Breast epithelium (tissue), 4 donors: ENCODE measurements around the gene IAH1. TPM values are rescaled to one million over a fixed set of nuclear protein-coding genes. Genes with fewer than 3 reads are reported as not detected.

Experiments used
- DNase-seq, 2 donors: peaks; one replicate each; pipeline ENCODE4 v3.0.0-alpha.2; 2019; ENCODE audit warnings: low spot score in 2 of 2
- H3K27ac ChIP-seq, 2 donors: fragments of 200-600 bp; sonication (generic) in 1 of 2; one replicate each; pipeline ENCODE4 v1.5.1; 2016 to 2019; ENCODE audit warnings: mild to moderate bottlenecking in 1 of 2
- H3K27me3 ChIP-seq, 2 donors: fragments of 200-600 bp; sonication (generic) in 1 of 2; one replicate each; pipeline versions ENCODE4 v1.5.1 to v1.6.0; 2017 to 2019; ENCODE audit warnings: control low read depth in 1 of 2, mild to moderate bottlenecking in 1 of 2
- H3K36me3 ChIP-seq: fragments of 200-600 bp; one replicate; pipeline ENCODE4 v1.5.1; 2019
- H3K4me1 ChIP-seq, 2 donors: fragments of 200-600 bp; sonication (generic); one replicate each; pipeline ENCODE4 v1.5.1; 2016 to 2019; ENCODE audit warnings: control low read depth in 1 of 2
- H3K4me3 ChIP-seq, 3 donors: fragments of 200-600 bp; sonication (generic); 1 replicate in 2 of 3; 2 replicates in 1 of 3; pipeline ENCODE4 v1.5.1; 2016 to 2019; ENCODE audit warnings: mild to moderate bottlenecking in 3 of 3, moderate library complexity in 2 of 3
- H3K9me3 ChIP-seq, 2 donors: fragments of 200-600 bp; sonication (generic) in 1 of 2; one replicate each; pipeline ENCODE4 v1.5.1; 2016 to 2019; ENCODE audit warnings: control low read depth in 1 of 2
- POLR2A ChIP-seq: fragments of 450-650 bp; IDR thresholded peaks from one replicate; pipeline ENCODE4 v1.6.1; 2016; ENCODE audit warnings: antibody characterized with exemption, mild to moderate bottlenecking, moderate library complexity
- POLR2AphosphoS5 ChIP-seq, 3 donors: sonication (generic); formaldehyde crosslinking; IDR thresholded peaks; one replicate each; pipeline ENCODE4 v1.6.1; 2017; ENCODE audit warnings: antibody characterized with exemption in 3 of 3
- intact Hi-C: fragments of 100-400 bp; cut with DNase I; formaldehyde crosslinking; loops from one replicate; pipeline ENCODE4 v1.15.1; 2023; ENCODE audit warnings: low total_unique reads
- total RNA-seq, 3 donors: library from RNA; depleted of rRNA; stranded (reverse); fragments of >200 nt; gene quantifications; one replicate each; pipeline ENCODE4 v1.1.0, GENCODE V29; 2016
- TF ChIP-seq, protein P1 (sequence below), 3 donors: fragments of 450-650 bp; IDR thresholded peaks; one replicate each; pipeline ENCODE4 v1.5.1; 2016 to 2017; ENCODE audit warnings: antibody characterized with exemption in 3 of 3, mild to moderate bottlenecking in 3 of 3, moderate library complexity in 3 of 3

IAH1 gene
- total RNA-seq, 3 donors from 2014 or later = 39.5 to 84.7 (median 54.7) TPM

DNA sequence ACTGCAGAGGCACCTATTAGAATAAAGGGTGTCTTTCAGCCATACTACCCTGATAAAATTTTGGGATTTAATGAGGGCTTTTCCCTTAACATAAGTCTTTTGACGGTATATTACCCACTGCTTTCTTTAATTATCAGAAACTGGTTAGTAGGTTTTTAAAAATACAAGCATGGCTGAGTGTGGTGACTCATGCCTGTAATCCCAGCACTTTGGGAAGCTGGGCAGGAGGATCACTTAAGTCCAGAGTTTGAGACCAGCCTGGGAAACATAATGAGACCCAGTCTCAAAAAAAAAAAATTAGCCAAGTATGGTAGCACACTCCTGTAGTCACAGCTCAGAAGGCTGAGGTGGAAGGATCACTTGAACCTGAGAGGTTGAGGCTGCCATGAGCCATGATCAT, 34.8 kb upstream of the IAH1 start:
- no peaks in the 10 kb centered on the region for H3K9me3 ChIP-seq
- no peak for DNase-seq
- no peak overlapping the region for H3K27ac ChIP-seq
- H3K36me3 ChIP-seq = peaks cover 10% of the 10 kb centered on the region
- H3K4me3 ChIP-seq = no peak overlapping the region
- intact Hi-C loops = no loop called here
- H3K4me1 ChIP-seq = no peaks in the 10 kb centered on the region
- TF ChIP-seq POLR2AphosphoS5 (IDR thresholded peaks at IDR 0.05) (no peak), POLR2A (no peak)
- TF ChIP-seq, protein P1, sequence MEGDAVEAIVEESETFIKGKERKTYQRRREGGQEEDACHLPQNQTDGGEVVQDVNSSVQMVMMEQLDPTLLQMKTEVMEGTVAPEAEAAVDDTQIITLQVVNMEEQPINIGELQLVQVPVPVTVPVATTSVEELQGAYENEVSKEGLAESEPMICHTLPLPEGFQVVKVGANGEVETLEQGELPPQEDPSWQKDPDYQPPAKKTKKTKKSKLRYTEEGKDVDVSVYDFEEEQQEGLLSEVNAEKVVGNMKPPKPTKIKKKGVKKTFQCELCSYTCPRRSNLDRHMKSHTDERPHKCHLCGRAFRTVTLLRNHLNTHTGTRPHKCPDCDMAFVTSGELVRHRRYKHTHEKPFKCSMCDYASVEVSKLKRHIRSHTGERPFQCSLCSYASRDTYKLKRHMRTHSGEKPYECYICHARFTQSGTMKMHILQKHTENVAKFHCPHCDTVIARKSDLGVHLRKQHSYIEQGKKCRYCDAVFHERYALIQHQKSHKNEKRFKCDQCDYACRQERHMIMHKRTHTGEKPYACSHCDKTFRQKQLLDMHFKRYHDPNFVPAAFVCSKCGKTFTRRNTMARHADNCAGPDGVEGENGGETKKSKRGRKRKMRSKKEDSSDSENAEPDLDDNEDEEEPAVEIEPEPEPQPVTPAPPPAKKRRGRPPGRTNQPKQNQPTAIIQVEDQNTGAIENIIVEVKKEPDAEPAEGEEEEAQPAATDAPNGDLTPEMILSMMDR (IDR thresholded peaks at IDR 0.05) = no peak
- no peaks in the 10 kb centered on the region for H3K27me3 ChIP-seq

DNA sequence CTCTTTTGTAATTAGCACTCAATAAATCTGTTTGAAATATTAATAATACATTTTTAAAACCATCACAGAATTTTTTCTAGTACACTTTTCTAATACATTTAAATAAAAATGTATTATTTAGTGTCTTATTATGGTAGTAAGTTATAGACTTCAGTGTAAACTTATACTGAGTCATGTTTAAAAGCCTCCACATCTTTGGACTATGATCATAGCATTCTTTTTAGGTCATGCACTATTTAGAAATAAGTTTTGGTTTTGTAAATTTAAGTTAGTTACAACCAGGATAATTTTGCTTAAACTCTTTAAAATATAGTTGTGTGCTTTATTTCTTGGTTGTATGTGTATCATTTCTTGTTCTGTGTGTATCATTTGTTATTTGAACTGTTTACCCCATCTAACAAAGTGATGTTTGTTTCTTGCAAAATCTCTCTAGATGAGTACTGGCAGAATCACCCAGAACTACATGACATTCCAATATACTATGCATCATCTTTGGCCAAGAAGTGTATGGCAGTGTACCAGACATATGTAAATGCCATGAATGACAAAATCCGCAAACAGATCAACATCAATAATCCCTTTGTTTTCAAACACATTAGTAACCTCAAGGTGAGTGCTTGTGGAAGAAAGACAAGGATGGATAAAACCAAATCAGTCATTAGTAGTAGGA, 34.2 kb upstream of the IAH1 start:
- DNase-seq = no peak
- TF ChIP-seq, protein P1 (IDR thresholded peaks at IDR 0.05) = no peak
- TF ChIP-seq POLR2AphosphoS5 (IDR thresholded peaks at IDR 0.05) (no peak), POLR2A (no peak)
- Histone ChIP-seq H3K4me3 (no peak overlapping the region), H3K27me3 (no peaks in the 10 kb centered on the region), H3K27ac (no peak overlapping the region), H3K4me1 (no peaks in the 10 kb centered on the region), H3K9me3 (no peaks in the 10 kb centered on the region), H3K36me3 (peaks cover 10% of the 10 kb centered on the region)
- intact Hi-C loops = no loop called here

DNA sequence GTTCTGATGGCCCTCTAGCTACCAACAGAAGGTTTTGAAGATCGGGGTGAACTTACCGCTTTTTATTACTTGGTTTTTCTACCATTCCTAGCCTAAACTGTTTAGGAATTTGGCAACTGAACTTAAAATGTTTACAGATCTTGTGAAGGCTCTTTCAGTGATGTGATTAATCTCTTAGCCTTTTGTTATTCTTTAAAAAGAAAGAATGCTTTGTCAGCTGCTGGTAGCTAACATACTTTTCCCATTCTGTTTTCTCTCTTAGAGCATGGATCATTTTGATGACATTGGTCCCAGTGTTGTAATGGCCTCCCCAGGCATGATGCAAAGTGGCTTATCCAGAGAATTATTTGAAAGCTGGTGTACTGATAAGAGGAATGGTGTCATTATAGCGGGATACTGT, 32.8 kb upstream of the IAH1 start:
- DNase-seq = no peak
- no peaks in the 10 kb centered on the region for H3K27me3 ChIP-seq
- TF ChIP-seq POLR2AphosphoS5 (IDR thresholded peaks at IDR 0.05) = no peak
- TF ChIP-seq, protein P1 (IDR thresholded peaks at IDR 0.05) = no peak
- TF ChIP-seq POLR2A = no peak
- no peak overlapping the region for H3K4me3 ChIP-seq
- no peak overlapping the region for H3K27ac ChIP-seq
- intact Hi-C loops = no loop called here
- H3K9me3 ChIP-seq = no peaks in the 10 kb centered on the region
- H3K4me1 ChIP-seq = no peaks in the 10 kb centered on the region
- H3K36me3 ChIP-seq = peaks cover 10% of the 10 kb centered on the region

DNA sequence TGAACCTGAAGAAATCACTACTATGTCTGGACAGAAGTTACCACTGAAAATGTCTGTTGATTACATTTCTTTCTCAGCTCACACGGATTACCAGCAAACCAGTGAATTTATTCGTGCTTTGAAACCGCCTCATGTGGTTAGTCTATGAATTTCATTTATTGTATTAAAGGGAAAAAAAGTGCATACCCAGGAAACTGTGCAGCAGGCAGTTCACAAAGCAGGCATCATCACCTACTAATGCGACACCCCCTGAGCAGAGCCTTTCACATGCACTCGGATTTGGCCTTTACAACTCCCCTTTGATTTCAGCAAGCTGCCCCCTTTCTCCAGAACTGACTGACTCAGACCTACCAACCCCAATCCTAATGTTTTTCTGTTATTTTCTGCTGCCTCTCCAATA, 30.8 kb upstream of the IAH1 start:
- TF ChIP-seq POLR2AphosphoS5 (IDR thresholded peaks at IDR 0.05) (no peak), POLR2A (no peak)
- TF ChIP-seq, protein P1 (IDR thresholded peaks at IDR 0.05) = no peak
- Histone ChIP-seq H3K27ac (no peak overlapping the region), H3K4me3 (no peak overlapping the region), H3K9me3 (no peaks in the 10 kb centered on the region), H3K27me3 (no peaks in the 10 kb centered on the region), H3K4me1 (no peaks in the 10 kb centered on the region), H3K36me3 (peaks cover 10% of the 10 kb centered on the region)
- intact Hi-C loops = no loop called here
- DNase-seq = no peak

DNA sequence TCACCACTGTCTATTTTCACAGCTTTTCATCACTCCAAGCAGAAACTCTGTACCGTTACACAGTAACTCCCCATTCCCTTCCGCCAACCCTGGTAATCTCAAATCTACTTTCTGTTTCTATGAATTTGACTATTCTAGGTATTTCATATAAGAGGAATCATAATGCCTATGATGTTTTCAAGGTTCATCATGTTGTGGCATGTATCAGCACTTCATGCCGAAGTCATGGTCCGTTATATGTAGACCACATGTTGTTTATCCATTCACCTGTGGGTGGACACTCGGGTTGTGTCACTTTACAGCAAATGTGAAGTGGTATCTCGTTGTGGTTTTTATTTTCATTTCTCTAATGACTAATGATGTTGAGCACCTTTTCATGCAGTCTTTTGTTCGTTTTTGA, 29.3 kb upstream of the IAH1 start:
- TF ChIP-seq POLR2A (no peak), POLR2AphosphoS5 (IDR thresholded peaks at IDR 0.05) (no peak)
- TF ChIP-seq, protein P1 (IDR thresholded peaks at IDR 0.05) = no peak
- intact Hi-C loops = no loop called here
- Histone ChIP-seq H3K4me3 (no peak overlapping the region), H3K27ac (no peak overlapping the region), H3K27me3 (no peaks in the 10 kb centered on the region), H3K4me1 (no peaks in the 10 kb centered on the region), H3K9me3 (no peaks in the 10 kb centered on the region), H3K36me3 (peaks cover 10% of the 10 kb centered on the region)
- no peak for DNase-seq
